ENCODE measurements around the gene RPH3AL. TPM values are rescaled to one million over a fixed set of nuclear protein-coding genes. Genes with fewer than 3 reads are reported as not detected.

Gene RPH3AL
- polyA plus RNA-seq, 3 donors = 0.71 to 1.9 (median 1.5) TPM

GRCh38 chr17:181245-182049 lies 171.2 kb downstream of the RPH3AL start, which contains the start of gene DOC2B:
TSS of gene DOC2B (minus strand) at chr17:181650. CDS start at chr17:181479, 171 bp downstream.
- DNase-seq = peak; percentile 20 to 39 (median 24)
- Histone ChIP-seq H4K20me1 (ENCODE audit: insufficient read depth, low read length) (no peaks in the 10 kb centered on the region), H3K27ac (ENCODE audit: low read depth in 1 of 2, low read length in 2 of 2) (no peak within 1 kb of the TSS), H3K9ac (ENCODE audit: insufficient read depth, low read length, poor library complexity, severe bottlenecking) (no peak within 1 kb of the TSS), H2AFZ (ENCODE audit: insufficient read depth, low read depth, low read length, poor library complexity, severe bottlenecking) (peak within 1 kb of the TSS; percentile 22), H3K27me3 (ENCODE audit: control insufficient read depth in 2 of 2, insufficient read depth in 2 of 2, low read length in 2 of 2) (peaks cover 9 to 55% of the 10 kb centered on the region in 2 donors), H3K36me3 (replicated peaks in 1 of 2; ENCODE audit: control insufficient read depth in 1 of 2, insufficient read depth in 2 of 2, low read length in 2 of 2) (no peaks in the 10 kb centered on the region), H3K9me3 (replicated peaks in 1 of 2; ENCODE audit: control insufficient read depth in 1 of 2, insufficient read depth in 1 of 2, low read length in 2 of 2) (peaks cover 0 to 6% of the 10 kb centered on the region in 2 donors), H3K79me2 (ENCODE audit: insufficient read depth, low read length) (no peaks in the 10 kb centered on the region), H3K4me2 (replicated peaks; ENCODE audit: extremely low read depth, low read length, poor library complexity, severe bottlenecking) (peak within 1 kb of the TSS; percentile 67), H3K4me3 (replicated peaks in 1 of 3; ENCODE audit: low read depth in 2 of 3, low read length in 3 of 3) (peak within 1 kb of the TSS in 1 of 3 experiments; percentile 56), H3K4me1 (ENCODE audit: control insufficient read depth in 1 of 2, insufficient read depth in 2 of 2, low read length in 2 of 2) (peaks cover 11 to 28% of the 10 kb centered on the region in 2 donors)
- Mint-ChIP-seq H3K27me3 (ENCODE audit: low read depth in 3 of 3) (peaks cover 48 to 80% (median 57%) of the 10 kb centered on the region in 3 donors), H3K9me3 (peaks cover 0 to 6% (median 3%) of the 10 kb centered on the region in 7 donors), H3K36me3 (peaks cover 0 to 5% of the 10 kb centered on the region in 2 donors), H3K4me3 (peak within 1 kb of the TSS; percentile 18 to 86), H3K27ac (no peak within 1 kb of the TSS), H3K4me1 (peaks cover 28% of the 10 kb centered on the region)
- no peak for TF ChIP-seq CTCF (IDR thresholded peaks at IDR 0.05)
- intact Hi-C loops (cut with micrococcal nuclease) = no loop called here
- WGBS (ENCODE audit: insufficient coverage) = 3% methylated on average over 120 of the region's 120 CpGs

DNA sequence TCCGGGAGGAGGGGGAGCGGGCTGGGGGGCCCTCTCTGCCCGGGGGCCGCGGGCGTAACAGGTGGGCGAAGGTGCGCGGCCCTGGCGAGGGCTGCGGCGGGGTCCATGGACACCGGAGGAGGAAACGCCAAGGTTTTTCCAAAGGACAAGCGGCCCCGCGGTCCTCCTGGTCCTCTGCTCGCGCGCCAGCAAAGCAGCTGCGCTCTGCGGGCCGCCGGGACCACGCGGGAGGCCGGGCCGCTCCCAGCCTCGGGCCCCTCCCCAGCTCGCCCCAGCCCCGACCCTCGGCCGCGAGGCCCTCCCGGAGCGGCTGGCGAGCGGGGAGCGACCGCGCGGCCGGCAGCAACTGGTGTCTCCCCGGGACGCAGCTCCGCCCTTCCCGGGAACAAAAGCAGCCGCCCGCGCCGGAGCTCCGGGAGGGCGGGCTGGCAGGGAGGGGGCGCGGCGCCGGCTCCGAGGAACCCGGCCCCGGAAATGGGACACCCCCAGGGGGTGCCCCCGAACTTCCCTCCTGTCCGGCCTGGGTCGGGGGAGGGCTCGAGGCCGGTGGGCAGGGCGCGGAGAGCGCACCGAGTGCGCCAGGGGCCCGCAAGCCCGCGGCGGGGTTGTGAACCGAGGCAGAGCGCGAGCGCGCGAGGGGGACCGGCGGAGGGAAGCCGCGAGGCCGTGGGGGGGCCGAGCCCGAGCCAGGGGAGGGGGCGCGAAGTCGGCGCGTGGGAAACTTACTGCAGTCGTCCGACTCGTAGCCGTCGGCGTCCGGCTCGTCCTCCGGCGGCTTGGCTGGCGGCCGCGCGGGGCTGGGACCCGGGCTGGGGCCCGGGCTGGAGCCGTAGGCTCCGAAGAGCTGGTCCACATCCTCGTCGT lies 172.0 kb downstream of the RPH3AL start:
- Mint-ChIP-seq H3K9me3 (peaks cover 0 to 6% (median 3%) of the 10 kb centered on the region in 7 donors), H3K36me3 (peaks cover 0 to 5% of the 10 kb centered on the region in 2 donors), H3K27me3 (ENCODE audit: low read depth in 3 of 3) (peaks cover 45 to 77% (median 52%) of the 10 kb centered on the region in 3 donors), H3K27ac (no peak overlapping the region), H3K4me1 (peaks cover 28% of the 10 kb centered on the region), H3K4me3 (no peak overlapping the region)
- H3K9me3 ChIP-seq (replicated peaks in 1 of 2; ENCODE audit: control insufficient read depth in 1 of 2, insufficient read depth in 1 of 2, low read length in 2 of 2) = peaks cover 0 to 6% of the 10 kb centered on the region in 2 donors
- 1% methylated on average over 111 of the region's 112 CpGs for WGBS (ENCODE audit: insufficient coverage)
- H3K27me3 ChIP-seq (ENCODE audit: control insufficient read depth in 2 of 2, insufficient read depth in 2 of 2, low read length in 2 of 2) = peaks cover 9 to 50% of the 10 kb centered on the region in 2 donors
- intact Hi-C loops (cut with micrococcal nuclease) = no loop called here
- no peak for TF ChIP-seq CTCF (IDR thresholded peaks at IDR 0.05)
- H3K4me2 ChIP-seq (replicated peaks; ENCODE audit: extremely low read depth, low read length, poor library complexity, severe bottlenecking) = no peak overlapping the region
- H4K20me1 ChIP-seq (ENCODE audit: insufficient read depth, low read length) = no peaks in the 10 kb centered on the region
- H3K79me2 ChIP-seq (ENCODE audit: insufficient read depth, low read length) = no peaks in the 10 kb centered on the region
- H3K9ac ChIP-seq (ENCODE audit: insufficient read depth, low read length, poor library complexity, severe bottlenecking) = no peak overlapping the region
- H3K4me1 ChIP-seq (ENCODE audit: control insufficient read depth in 1 of 2, insufficient read depth in 2 of 2, low read length in 2 of 2) = peaks cover 11 to 28% of the 10 kb centered on the region in 2 donors
- H3K27ac ChIP-seq (ENCODE audit: low read depth in 1 of 2, low read length in 2 of 2) = no peak overlapping the region
- no peak for DNase-seq
- H3K4me3 ChIP-seq (replicated peaks in 1 of 3; ENCODE audit: low read depth in 2 of 3, low read length in 3 of 3) = no peak overlapping the region
- no peaks in the 10 kb centered on the region for H3K36me3 ChIP-seq (replicated peaks in 1 of 2; ENCODE audit: control insufficient read depth in 1 of 2, insufficient read depth in 2 of 2, low read length in 2 of 2)
- no peak overlapping the region for H2AFZ ChIP-seq (ENCODE audit: insufficient read depth, low read depth, low read length, poor library complexity, severe bottlenecking)
